Kidney (tissue), 14 donors: ENCODE measurements around the gene RAB40B. TPM values are rescaled to one million over a fixed set of nuclear protein-coding genes. Genes with fewer than 3 reads are reported as not detected.

ENCODE experiments used
- DNase-seq, 5 donors: peaks; one replicate each; pipeline ENCODE4 v3.0.0-alpha.2; 2013 to 2020
- FAIRE-seq: peaks from 2 replicates; lab custom pipeline; 2012; peaks lifted over from hg19 to GRCh38; lab: Jason Lieb, UNC
- H3K27ac ChIP-seq, 2 donors: one replicate each; pipeline ENCODE4 v1.7.0; 2013; ENCODE audit warnings: low read depth in 2 of 2, low read length in 2 of 2, inconsistent platforms in 1 of 2
- H3K27me3 ChIP-seq: one replicate; pipeline ENCODE4 v1.7.1; 2013; ENCODE audit warnings: low read length, inconsistent platforms; ENCODE audit not compliant: control insufficient read depth, insufficient read depth
- H3K36me3 ChIP-seq, 3 donors: one replicate each; pipeline versions ENCODE4 v1.7.0 to v1.7.1; 2013; ENCODE audit warnings: low read length in 3 of 3, control low read depth in 1 of 3, inconsistent platforms in 1 of 3; ENCODE audit not compliant: insufficient read depth in 3 of 3, control insufficient read depth in 2 of 3
- H3K4me1 ChIP-seq, 3 donors: one replicate each; pipeline versions ENCODE4 v1.7.0 to v1.7.1; 2013; ENCODE audit warnings: low read length in 3 of 3, inconsistent platforms in 1 of 3, low read depth in 1 of 3; ENCODE audit not compliant: control insufficient read depth in 2 of 3, insufficient read depth in 2 of 3
- H3K4me3 ChIP-seq, 3 donors: one replicate each; pipeline versions ENCODE4 v1.7.0 to v1.8.1; 2013; ENCODE audit warnings: low read length in 3 of 3, control low read depth in 1 of 3, inconsistent platforms in 1 of 3
- H3K9ac ChIP-seq, 3 donors: one replicate each; pipeline versions ENCODE4 v1.7.0 to v1.7.1; 2013; ENCODE audit warnings: low read length in 3 of 3, control low read depth in 1 of 3, inconsistent platforms in 1 of 3
- H3K9me3 ChIP-seq, 3 donors: one replicate each; pipeline versions ENCODE4 v1.7.0 to v1.7.1; 2013; ENCODE audit warnings: low read length in 3 of 3, control low read depth in 1 of 3, inconsistent platforms in 1 of 3; ENCODE audit not compliant: control insufficient read depth in 2 of 3, insufficient read depth in 1 of 3
- intact Hi-C: fragments of 100-400 bp; cut with DNase I; formaldehyde crosslinking; loops from one replicate; pipeline ENCODE4 v1.11.1; 2022
- polyA plus RNA-seq: library from polyadenylated mRNA; stranded (reverse); fragments of 350-450 nt; fragmentation: Illumina TruSeq; extraction: RNeasy Lipid Tissue Mini Kit (QIAGEN cat#74804); gene quantifications from one replicate; pipeline ENCODE4 v1.2.3, GENCODE V29; 2014; ENCODE audit warnings: low read depth, low replicate concordance; ENCODE audit not compliant: insufficient read depth
- total RNA-seq: library from RNA; stranded (reverse); fragmentation: NEBNext Ultra II Directional; extraction: Animal tissue kit (Norgen Biotek cat#: 25700); gene quantifications from one replicate; pipeline ENCODE4 v1.2.1, GENCODE V29; 2021
- TF ChIP-seq, protein P1 (sequence below): IDR thresholded peaks from 3 replicates; pipeline ENCODE4 v1.5.1; 2012; ENCODE audit warnings: mild to moderate bottlenecking, moderate library complexity, borderline replicate concordance; ENCODE audit not compliant: insufficient read depth; ENCODE audit errors: extremely low read depth
- donor health status: control.
- donor health status: control.
- donor health status: control.
- donor health status: control.
- donor health status: control.
- donor health status: DM: yes; HTN: yes; CAD: no.
- donor health status: Normal renal cell carcinoma (clear cell type).

RAB40B gene
- total and polyA plus RNA-seq, 2 donors from 2014 or later: 21.7 to 36.1 TPM

DNA sequence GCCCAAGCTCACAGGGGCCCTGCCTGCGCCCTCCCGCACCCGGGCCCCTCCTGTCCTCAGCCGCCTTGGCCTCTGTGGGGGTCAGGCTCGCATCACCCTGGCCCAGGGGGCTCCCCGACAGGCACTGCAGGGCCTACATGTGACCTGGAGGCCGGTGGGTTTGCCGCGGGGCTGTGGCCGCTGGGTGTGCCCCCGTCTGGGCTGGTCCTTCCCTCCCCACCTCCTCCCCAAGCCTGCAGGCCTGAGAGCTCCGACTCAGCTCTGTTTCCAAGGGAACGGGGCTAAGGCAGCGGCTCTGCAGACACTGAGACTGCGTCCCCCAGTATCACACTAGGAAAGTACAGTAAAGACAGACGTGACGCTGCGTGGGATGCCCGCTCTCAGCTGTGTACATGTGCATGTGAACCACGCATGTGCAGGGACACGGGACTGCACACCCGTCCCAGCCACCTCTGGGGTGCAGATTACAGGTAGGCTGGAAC lies 33.8 kb downstream of the RAB40B start:
- H3K27ac ChIP-seq: no peak overlapping the region
- peaks cover 7 to 16% (median 10%) of the 10 kb centered on the region in 3 donors for H3K36me3 ChIP-seq
- H3K9me3 ChIP-seq: peaks cover 0 to 3% (median 0%) of the 10 kb centered on the region in 3 donors
- peaks cover 0 to 5% (median 0%) of the 10 kb centered on the region in 3 donors for H3K4me1 ChIP-seq
- H3K4me3 ChIP-seq: no peak overlapping the region
- TF ChIP-seq, protein P1, sequence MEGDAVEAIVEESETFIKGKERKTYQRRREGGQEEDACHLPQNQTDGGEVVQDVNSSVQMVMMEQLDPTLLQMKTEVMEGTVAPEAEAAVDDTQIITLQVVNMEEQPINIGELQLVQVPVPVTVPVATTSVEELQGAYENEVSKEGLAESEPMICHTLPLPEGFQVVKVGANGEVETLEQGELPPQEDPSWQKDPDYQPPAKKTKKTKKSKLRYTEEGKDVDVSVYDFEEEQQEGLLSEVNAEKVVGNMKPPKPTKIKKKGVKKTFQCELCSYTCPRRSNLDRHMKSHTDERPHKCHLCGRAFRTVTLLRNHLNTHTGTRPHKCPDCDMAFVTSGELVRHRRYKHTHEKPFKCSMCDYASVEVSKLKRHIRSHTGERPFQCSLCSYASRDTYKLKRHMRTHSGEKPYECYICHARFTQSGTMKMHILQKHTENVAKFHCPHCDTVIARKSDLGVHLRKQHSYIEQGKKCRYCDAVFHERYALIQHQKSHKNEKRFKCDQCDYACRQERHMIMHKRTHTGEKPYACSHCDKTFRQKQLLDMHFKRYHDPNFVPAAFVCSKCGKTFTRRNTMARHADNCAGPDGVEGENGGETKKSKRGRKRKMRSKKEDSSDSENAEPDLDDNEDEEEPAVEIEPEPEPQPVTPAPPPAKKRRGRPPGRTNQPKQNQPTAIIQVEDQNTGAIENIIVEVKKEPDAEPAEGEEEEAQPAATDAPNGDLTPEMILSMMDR: no peak
- H3K9ac ChIP-seq: no peak overlapping the region
- peak in 3 of 5 donors; percentile 64 to 70 (median 66) for DNase-seq
- intact Hi-C loops: no loop called here
- no peak for FAIRE-seq
- no peaks in the 10 kb centered on the region for H3K27me3 ChIP-seq

DNA sequence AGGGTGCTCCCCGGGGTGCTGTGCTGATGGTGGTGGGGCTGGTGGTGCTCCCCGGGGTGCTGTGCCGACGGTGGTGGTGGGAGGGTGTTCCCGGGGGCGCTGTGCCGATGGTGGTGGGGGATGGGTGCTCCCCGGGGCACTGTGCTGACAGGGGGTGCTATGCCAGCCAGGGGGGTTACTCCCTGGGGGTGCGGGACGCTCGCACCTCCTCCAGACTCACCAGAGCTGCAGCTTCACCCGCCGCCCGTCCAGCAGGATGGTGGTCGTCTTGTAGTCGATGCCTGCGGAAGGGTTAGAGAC lies 34.3 kb downstream of the RAB40B start:
- intact Hi-C loops: no loop called here
- no peak overlapping the region for H3K4me3 ChIP-seq
- peaks cover 0 to 5% (median 0%) of the 10 kb centered on the region in 3 donors for H3K4me1 ChIP-seq
- no peaks in the 10 kb centered on the region for H3K27me3 ChIP-seq
- DNase-seq (peak in 1 of 5 donors; percentile 59), FAIRE-seq (no peak)
- H3K9me3 ChIP-seq: peaks cover 0 to 3% (median 0%) of the 10 kb centered on the region in 3 donors
- no peak overlapping the region for H3K9ac ChIP-seq
- no peak overlapping the region for H3K27ac ChIP-seq
- H3K36me3 ChIP-seq: peaks cover 7 to 21% (median 15%) of the 10 kb centered on the region in 3 donors
- TF ChIP-seq, protein P1: no peak

DNA sequence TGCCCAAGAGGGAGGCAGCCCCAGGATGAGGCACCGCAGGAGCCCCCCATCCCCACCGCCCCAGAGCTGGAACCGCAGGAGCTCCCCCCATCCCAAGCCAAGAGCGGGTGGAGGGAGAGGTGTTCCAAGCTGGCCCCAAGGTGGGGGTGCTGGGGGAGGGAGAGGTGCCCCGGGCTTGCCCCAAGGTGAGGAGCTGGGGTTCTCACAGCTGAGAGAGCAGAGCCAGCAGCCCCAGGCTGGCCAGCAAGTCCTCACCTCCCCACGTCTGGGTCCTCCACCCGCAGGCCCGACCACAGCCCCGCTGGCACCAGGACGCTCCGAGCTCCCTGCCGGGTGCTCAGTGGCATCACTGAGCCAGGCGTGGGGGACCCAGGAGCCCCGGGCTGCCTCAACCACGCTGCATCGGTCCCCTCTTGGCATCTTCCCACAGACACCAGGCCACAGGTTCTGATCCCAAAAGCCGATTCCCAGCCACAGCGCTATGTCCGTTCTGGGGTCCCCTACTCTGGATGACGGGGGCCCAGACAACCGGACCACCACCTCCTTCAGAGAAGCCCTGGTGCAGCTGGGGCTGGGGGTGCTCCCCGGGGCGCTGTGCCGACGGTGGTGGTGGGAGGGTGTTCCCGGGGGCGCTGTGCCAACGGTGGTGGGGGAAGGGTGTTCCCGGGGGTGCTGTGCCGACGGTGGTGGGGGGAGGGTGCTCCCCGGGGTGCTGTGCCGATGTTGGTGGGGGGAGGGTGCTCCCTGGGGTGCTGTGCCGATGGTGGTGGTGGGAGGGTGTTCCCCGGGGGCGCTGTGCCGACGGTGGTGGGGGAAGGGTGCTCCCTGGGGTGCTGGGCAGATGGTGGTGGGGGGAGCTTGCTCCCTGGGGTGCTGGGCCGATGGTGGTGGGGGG lies 34.9 kb downstream of the RAB40B start:
- DNase-seq (peak in 1 of 5 donors; percentile 68), FAIRE-seq (no peak)
- Histone ChIP-seq H3K9me3 (peaks cover 0 to 3% (median 0%) of the 10 kb centered on the region in 3 donors), H3K4me3 (no peak overlapping the region), H3K27me3 (no peaks in the 10 kb centered on the region), H3K27ac (no peak overlapping the region), H3K9ac (no peak overlapping the region), H3K4me1 (peaks cover 0 to 4% (median 0%) of the 10 kb centered on the region in 3 donors), H3K36me3 (peaks cover 7 to 27% (median 19%) of the 10 kb centered on the region in 3 donors)
- intact Hi-C loops: no loop called here
- TF ChIP-seq, protein P1: no peak
